Measurements from ENCODE around the gene LRTM2.

The LRTM2 gene

GRCh38 chr12:1820191-1820895, at the start of gene LRTM2:
TSS of gene LRTM2 (plus strand) at chr12:1820565. CDS start at chr12:1828149, 7,584 bp downstream.
- DNase-seq: no peak

GRCh38 chr12:1773937-1774655, 46.3 kb upstream of the LRTM2 start:
- no peak for DNase-seq

- peak; percentile 90 for DNase-seq
Measured at GRCh38 chr12:1776170-1776921, 44.0 kb upstream of the LRTM2 start.

GRCh38 chr12:1777798-1778197, 42.6 kb upstream of the LRTM2 start:
- peak; percentile 81 for DNase-seq

GRCh38 chr12:1778911-1779310, 41.5 kb upstream of the LRTM2 start:
- DNase-seq: no peak

- peak; percentile 50 for DNase-seq
Measured at GRCh38 chr12:1779783-1780182, 40.6 kb upstream of the LRTM2 start.

- peak; percentile 15 for DNase-seq
Measured at GRCh38 chr12:1781772-1782171, 38.6 kb upstream of the LRTM2 start.

- DNase-seq: no peak
Measured at GRCh38 chr12:1782215-1782614, 38.1 kb upstream of the LRTM2 start.

GRCh38 chr12:1787714-1788113, 32.7 kb upstream of the LRTM2 start:
- DNase-seq: no peak

GRCh38 chr12:1790444-1790843, 29.9 kb upstream of the LRTM2 start:
- no peak for DNase-seq

GRCh38 chr12:1791104-1791841, 29.1 kb upstream of the LRTM2 start:
- DNase-seq: peak; percentile 59

GRCh38 chr12:1792406-1792805, 28.0 kb upstream of the LRTM2 start:
- DNase-seq: no peak

- DNase-seq: no peak
Measured at GRCh38 chr12:1793426-1794210, 26.7 kb upstream of the LRTM2 start.

- DNase-seq: no peak
Measured at GRCh38 chr12:1794440-1795090, 25.8 kb upstream of the LRTM2 start.

GRCh38 chr12:1795221-1795784, 25.1 kb upstream of the LRTM2 start:
- DNase-seq: no peak

- DNase-seq: peak; percentile 91
Measured at GRCh38 chr12:1795785-1796514, 24.4 kb upstream of the LRTM2 start.

GRCh38 chr12:1796515-1797010, 23.8 kb upstream of the LRTM2 start:
- DNase-seq: peak; percentile 22

GRCh38 chr12:1797011-1797901, 23.1 kb upstream of the LRTM2 start:
- peak; percentile 19 for DNase-seq

- no peak for DNase-seq
Measured at GRCh38 chr12:1797991-1798640, 22.2 kb upstream of the LRTM2 start.
